Keratinocyte (primary cell): Measurements from ENCODE around the gene MAU2.

Source experiments
- CTCF ChIP-seq, 3 experiments: IDR thresholded peaks in 1 of 3; conservative IDR thresholded peaks in 1 of 3; optimal IDR thresholded peaks in 1 of 3; 2 replicates in 2 of 3; 3 replicates in 1 of 3; pipeline versions ENCODE3 to v1.5.1; 2011; ENCODE audit warnings: low read length in 3 of 3, mild to moderate bottlenecking in 3 of 3, moderate library complexity in 2 of 3, control low read depth in 1 of 3, inconsistent platforms in 1 of 3; ENCODE audit not compliant: insufficient read depth in 2 of 3; ENCODE audit errors: extremely low read depth in 1 of 3
- EZH2 ChIP-seq: IDR thresholded peaks from one replicate; pipeline ENCODE4 v1.6.1; 2012; ENCODE audit warnings: inconsistent platforms, mild to moderate bottlenecking, low read length, moderate library complexity

DNA sequence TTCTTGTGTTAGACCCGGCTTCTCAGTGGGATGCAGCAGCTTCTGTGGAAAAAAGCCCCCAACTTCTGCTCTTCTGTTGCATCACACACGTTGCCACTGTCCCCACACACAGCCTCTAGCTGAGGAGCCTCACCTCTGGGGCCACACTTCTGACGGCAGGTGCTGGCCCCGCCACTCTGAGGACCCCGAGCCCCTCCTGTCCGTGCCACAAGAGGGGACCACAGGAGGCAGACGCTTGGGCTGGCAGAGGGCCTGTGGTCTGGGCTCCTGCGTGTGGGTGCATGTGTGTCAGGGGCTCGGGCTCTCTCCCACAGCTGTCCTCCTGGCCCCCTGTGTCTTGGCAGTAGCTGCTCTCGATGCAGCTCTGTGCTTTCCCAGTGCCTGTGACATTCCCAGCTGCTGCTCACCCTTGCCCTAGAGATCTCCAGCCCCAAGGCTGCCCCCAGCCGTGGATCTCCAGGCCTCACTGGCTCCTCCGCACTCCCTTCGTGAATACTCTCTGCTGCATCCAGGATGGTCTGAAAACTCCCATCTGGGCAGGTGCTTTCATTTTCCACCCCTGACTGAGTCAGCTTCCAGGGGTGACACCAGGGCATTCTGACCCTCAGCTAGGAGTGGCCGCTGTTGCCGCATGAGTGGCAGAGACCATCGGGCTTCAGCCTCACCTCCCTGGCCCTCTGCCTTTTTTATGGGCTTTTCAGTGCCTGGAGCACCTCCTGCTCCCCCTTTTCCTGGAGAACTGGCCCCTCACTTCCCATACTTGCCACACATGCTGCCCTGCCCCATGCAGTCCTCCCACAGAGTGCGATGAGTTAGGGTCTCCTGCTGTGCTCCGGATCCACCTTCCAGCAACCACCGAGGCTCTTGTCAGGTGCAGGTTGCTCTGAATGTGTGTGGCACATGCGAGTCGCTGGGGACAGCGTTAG, 13.7 kb downstream of the MAU2 start:
- TF ChIP-seq EZH2 (no peak), CTCF (optimal IDR thresholded peaks at IDR 0.05 in 1 of 3, IDR thresholded peaks at IDR 0.05 in 1 of 3, conservative IDR thresholded peaks at IDR 0.05 in 1 of 3; ENCODE audit: extremely low read depth in 1 of 3, insufficient read depth in 2 of 3, low read length in 3 of 3) (no peak)
